ENCODE results near the gene TPTE2.
"Not testable (repeated sequence)": the region's sequence is repeated elsewhere in the genome, so short reads cannot be mapped to it uniquely, and the experiment has no call there.

GRCh38 chr13:19507623-19508022 is 53.7 kb downstream of the TPTE2 start:
- TF ChIP-seq CTCF, POLR2A (IDR thresholded peaks at IDR 0.05): not testable (repeated sequence)
